Measurements from ENCODE around the gene AFAP1. TPM values are rescaled to one million over a fixed set of nuclear protein-coding genes. Genes with fewer than 3 reads are reported as not detected.

AFAP1 gene
- total and polyA plus RNA-seq, 2 of the 8 experiments (the other 6 are each of a cell fraction or from before 2014, with no cell fraction given), result 3.6 to 18.2 TPM

GRCh38 chr4:7797330-7797729, 142.3 kb downstream of the AFAP1 start (continued):
- no peak for TF ChIP-seq SIX5 (IDR thresholded peaks at IDR 0.05; ENCODE audit: low read depth, low read length)
- TF ChIP-seq NANOG (IDR thresholded peaks at IDR 0.05; ENCODE audit: insufficient read depth, low read depth, low read length, poor library complexity, severe bottlenecking), result no peak

All from H1 (cell line).